CD4-positive, alpha-beta T cell treated with Interleukin-21 for 1 hour (primary cell): ENCODE results near the gene CTSL.
"Not testable (repeated sequence)": the region's sequence is repeated elsewhere in the genome, so short reads cannot be mapped to it uniquely, and the experiment has no call there.

Source experiments
- DNase-seq: peaks from one replicate; pipeline ENCODE4 v3.0.0-alpha.2; 2020

CTSL gene

DNA sequence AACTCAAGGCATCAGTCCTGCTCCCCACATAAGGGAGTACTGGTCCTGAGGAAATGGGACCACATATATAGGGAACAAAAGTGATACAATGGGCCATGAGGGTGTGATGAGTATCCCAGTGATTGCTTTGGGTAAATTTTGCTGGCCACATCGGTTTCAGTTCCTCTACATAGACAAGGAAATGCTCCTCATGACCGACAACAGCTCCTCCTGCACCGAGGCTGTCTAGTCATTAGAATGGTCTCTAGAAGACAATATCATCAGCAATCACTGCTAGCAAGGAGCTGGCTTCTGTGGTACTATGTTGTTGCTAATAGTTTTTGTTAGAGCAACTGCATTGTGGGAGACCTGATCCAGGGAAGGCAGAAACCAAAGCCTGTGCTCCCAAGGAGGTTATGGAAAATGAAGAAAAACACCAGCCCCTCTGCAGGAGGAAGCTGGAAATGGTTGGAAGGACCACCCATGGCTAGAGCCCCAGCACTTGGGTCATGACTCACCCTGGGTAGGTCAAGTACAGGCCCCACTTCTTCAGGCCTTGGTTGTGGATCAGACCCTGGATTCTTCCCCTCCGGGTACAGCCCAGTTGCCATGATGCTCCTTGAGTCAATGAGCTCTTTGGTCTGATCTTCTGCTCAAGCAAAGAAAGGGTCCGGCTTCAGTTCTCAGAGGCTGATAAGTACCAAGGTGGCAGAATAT is 3.4 kb upstream of the CTSL start:
- no peak for DNase-seq

DNA sequence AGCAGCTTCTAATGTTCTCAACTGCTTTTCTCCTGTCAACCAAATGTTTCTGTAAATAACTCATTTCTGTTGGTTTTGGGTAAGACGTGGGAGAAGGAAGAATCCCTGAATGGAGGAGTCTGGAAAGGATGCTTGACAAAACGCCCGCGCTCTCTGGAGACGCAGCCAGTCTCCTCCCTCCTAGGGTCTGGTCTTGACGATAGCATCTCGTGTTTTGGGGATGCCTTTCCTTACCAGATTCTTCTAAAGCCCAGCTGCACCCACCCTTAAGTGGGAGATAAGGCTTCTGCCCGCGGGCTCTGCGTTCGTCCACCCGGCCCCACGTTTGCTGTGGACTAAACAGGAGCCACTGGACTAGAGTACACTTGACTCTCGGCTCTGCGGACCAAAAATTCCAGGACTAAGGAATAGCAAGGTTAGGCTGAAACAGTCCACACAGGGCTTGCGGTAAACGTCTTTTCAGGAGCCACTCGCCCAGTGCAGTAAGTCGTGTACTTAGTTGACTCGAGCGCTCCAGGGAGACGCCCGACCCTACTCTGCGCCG is 491 bp upstream of the CTSL start:
- DNase-seq = no peak

DNA sequence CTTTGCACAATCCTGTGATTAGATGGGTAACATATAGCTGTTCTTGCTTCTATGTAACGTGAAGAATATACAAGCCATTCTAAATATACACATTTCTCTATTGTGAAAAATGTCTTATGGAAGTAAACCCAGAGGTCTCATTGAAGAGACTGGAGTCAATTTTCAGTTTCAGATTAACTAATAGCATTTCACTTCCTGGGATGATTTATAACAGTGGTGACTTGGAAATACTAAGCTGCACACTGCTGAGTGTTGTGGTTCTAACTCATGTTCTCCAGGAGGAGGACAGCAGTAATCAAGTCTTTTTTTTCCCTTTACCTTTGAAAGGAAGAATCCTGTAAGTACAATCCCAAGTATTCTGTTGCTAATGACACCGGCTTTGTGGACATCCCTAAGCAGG is 3.3 kb downstream of the CTSL start:
- DNase-seq = no peak

DNA sequence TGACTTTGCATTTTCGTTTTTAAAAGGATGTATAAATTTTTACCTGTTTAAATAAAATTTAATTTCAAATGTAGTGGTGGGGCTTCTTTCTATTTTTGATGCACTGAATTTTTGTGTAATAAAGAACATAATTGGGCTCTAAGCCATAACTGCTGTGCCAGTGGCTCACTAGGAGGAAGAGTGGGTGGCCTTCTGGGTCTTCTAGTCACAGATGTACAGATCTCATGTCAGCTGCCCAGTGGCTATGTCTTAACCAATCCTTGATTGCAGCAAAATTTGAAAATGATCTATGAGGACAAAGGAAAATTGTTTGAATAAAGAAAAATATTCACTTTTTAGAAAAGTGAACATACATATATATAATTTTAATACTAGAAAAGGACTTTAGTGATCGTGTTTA is 5.4 kb downstream of the CTSL start:
- DNase-seq = no peak

DNA sequence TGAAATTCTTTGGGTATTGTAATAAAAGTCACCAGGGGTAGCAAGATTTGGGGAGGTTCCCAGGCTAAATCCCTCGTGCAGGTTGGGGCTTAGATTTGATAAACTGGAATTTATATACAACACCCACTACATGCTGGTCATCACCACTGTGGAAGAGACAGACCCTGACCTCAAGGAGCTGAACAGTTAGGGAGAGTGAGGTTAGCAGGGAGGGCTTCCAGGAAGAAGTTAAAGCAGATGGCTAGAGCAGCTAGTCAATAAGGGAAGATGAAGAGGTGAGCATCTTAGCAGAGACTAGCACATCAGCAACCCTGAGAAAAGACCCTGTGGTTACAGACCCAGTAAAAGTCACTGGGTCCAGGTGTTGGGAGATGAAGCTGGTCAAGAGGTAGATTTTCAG is 6.4 kb downstream of the CTSL start:
- no peak for DNase-seq

DNA sequence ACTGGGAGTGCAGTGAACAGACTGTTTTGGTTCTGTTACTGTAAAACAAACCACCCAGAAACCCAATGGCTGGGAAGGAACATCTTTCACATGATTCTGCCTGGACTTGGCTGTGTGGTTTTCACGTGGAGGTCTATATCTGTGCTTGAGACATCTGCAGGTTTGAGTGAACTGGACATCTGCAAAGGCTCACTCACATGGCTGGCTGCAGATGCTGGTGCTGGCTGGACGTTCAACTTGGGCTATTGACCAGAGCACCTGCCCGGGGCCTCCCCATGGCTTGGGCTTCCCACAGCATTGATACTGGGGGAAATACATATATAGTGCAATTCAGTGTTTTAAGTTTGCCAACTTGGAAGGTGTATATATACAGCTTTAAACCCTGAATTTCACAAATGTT is 6.8 kb downstream of the CTSL start:
- no peak for DNase-seq

DNA sequence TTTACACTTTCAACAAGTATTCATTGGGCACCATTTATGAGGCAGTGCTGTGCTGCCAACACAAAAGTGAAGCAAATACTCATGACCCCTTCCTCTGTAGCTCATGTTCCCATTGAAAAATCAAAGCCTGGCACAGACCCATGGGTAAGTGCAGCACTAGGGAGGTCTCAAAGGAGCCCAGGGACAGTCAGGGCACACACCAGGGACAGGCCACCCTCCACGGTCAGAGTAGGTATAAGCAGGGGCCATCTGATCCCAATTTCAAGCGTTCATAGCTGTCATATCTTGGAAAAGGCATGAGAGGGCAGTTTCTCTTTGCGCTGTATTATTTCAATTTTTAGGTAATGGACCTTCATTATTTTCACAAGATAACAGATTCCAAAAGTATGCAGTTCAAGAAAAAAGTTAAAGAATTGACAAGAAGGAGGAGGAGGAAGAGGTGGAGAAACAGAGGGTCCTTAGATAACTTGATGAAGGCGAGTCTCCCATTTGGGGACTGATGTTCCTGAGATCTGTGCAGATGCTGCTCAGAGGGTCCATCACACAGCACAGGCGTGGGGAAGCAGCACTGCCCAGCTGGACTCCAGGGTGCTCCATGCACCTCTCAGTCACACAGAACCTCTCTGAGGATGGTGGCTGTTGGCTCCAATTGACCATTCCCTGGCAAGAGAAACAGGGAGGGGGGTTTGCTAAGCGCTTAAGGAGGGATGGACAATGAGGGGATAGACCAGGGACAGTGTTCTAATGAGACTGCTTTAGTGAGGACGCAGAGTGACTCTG is 7.5 kb downstream of the CTSL start:
- no peak for DNase-seq

DNA sequence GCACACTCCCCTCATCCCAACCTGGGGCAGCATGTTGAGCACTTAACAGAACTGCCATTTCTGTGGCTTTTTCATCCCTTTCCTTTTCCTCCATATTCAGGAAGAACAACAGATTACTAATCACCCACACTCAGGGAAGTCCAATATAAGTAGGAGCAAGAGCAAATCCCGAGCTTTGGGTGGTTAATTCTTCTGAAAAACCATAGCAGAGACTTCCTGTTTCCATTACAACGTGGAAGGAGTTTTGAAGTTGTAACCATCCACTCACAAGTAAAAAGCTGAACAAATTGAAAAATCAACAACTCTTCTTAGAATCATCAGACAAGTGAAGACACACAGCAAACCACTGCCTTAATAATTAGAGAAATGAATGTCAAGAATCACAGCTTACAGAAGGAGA is 8.2 kb downstream of the CTSL start:
- no peak for DNase-seq

DNA sequence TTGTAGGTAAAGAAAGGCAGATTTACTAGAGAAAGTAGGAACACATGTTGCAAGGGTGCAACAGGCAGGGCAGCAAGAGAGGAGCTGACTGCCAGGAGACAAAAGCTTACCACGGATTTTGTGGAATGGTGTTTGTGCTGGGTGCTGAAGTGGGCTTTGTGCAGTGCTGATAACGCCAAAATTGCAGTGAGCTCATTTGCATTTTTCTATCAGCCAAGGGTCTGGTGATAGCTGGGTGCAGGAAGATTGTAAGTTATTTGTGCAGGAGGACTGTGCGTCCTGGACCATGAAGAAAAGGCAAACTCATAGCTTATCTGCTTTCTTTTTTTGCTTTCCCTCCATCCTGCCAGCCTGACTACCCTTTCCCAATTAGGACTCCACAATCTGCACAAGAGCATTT is 13.6 kb downstream of the CTSL start:
- DNase-seq = no peak

DNA sequence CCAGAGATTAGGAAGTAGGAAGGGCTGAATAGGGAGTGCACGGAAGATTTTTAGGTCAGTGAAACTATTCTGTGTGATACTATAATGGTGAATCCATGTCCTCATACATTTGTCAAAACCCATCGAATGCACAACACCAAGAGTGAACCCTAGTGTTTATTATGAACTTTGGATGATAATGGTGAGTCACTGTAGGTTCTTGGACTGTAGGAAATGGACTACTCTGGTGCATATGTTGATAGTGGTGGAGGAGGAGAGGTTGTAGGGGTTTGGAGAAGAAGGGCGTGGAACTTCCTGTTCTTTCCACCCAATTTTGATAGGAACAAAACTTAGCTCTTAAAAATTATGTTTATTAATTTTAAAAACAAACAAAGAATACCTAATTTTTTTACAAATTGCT is 14.3 kb downstream of the CTSL start:
- DNase-seq = no peak

DNA sequence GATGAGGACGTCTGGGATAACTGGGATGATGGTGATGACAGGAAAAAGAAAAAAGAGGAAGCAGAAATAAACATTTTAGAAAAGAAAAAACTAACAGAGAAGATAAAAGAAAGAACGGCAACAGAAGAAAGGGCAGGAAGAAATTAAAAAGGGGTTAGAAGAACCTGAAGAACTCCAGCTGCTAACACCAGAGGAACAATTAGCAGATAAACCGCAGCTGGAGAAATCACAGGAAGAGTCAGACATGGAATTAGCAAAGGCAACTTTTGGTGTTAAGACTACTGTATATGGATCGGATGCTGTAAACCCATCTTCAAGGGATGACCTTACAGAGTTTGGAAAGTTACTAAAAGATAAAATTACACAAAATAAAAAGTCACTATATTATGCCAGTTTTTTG is 15.4 kb downstream of the CTSL start:
- DNase-seq = no peak

DNA sequence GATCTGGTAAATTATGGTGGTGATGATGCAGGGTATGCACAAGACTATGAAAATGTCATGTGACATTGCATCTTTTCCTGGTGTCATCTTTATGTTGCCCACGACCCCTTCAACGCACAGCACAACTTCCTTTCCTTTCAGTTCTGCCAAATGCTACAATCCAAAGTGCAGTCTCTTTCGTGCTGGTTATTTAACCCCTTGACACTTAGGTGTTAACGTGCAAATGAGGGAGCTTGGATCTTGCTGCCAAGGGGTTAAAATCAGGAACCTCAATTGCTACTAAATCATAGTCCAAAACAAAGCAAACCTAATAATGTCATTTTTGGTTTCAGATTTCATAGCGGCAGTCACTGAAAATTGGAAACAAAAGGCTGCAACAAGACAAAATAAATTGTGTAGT is 16.0 kb downstream of the CTSL start:
- no peak for DNase-seq

DNA sequence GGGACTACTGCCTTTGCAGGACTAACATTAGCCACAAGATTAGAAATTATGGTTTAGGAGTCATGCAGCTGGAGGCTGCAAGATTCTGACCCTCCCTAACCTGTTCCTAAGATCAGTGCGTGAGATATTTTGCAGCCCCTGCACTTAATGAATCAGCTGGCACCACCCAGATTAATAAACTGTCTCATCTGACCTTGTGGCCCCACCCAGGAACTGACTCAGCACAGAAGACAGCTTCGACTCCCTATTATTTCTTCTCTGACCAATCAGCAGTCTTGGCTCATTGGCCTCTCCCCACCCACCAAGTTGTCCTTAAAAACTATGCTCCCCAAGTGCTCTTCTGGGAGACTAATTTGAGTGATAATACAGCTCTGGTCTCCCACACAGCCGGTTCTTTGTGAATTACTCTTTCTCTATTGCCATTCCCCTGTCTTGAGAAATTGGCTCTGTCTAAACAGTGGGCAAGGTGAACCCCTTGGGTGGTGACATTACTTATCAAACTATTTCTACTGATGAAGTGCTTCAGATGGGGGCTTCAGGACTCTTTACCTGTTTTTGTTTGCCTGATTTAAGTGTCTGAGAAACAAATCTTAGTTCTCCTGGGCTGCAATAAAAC is 17.0 kb downstream of the CTSL start:
- DNase-seq = no peak

DNA sequence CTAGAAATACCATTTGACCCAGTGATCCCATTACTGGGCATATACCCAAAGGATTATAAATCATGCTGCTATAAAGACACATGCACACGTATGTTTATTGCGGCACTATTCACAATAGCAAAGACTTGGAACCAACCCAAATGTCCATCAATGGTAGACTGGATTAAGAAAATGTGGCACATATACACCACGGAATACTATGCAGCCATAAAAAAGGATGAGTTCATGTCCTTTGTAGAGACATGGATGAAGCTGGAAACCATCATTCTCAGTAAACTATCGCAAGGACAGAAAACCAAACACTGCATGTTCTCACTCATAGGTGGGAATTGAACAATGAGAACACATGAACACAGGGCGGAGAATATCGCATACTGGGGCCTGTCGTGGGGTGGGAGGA is 18.3 kb downstream of the CTSL start:
- DNase-seq = not testable (repeated sequence)

DNA sequence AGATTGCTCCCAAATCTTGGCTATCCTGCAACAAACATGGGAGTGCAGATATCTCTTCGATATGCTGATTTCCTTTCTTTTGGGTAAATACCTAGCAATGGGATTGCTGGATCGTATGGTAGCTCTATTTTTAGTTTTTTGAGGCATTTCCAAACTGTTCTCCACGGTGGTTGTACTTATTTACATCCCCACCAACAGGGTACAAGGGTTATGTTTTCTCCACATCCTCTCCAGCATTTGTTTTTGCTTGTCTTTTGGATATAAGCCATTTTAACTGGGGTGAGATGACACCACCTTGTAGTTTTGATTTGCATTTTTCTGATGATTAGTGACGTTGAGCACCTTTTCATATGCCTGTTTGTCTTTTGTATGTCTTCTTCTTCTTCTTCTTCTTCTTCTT is 20.3 kb downstream of the CTSL start:
- DNase-seq = no peak

DNA sequence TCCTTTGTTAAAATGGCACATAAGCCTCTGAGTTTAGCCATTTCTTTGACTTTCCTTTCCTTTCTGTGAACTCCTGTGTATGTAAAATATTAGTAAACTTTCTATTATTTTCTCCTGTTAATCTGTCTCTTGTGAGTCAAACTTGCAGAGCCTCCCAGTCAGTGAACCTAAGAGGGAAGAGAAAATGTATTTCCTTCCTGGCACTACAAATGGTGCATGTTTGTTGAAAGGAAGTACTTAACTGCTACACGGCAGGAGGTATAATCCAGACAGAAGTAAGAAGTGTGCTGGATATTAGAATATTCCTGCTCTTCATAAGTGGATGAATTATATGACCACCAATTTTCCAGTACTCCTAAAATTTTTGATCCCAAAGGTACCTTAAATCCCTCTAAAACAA is 23.0 kb downstream of the CTSL start:
- DNase-seq = no peak

DNA sequence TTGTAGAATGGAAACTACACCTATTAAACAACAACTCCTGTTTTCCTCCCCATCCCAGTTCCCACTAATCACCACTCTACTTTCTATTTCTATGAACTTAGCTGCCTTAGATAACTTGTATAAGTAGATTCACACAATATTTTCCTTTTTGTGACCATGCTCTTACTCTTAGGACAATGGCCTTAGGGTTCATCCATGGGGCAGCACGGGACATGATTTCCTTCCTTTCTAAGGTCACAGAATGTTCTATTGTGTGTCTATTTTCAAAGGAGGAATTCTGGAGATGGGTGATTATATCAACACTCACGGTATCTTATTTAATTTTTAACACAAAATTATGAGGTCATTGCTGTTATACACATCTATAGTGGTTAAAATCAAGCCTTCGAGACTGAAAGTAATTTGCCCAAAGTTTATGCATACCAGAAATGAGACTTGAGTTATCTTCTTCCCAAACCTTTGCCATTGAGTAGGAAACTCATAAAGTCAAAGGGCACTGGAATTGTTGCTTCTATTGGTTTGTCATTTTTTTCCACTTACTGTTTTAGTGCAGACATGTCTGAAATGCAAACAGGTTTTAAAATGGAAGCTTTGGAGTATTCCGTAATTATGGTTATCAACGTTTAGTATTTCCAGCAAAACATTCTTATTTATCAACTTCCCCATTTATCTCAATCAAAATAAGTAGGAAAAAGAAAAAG is 23.6 kb downstream of the CTSL start:
- DNase-seq = no peak

DNA sequence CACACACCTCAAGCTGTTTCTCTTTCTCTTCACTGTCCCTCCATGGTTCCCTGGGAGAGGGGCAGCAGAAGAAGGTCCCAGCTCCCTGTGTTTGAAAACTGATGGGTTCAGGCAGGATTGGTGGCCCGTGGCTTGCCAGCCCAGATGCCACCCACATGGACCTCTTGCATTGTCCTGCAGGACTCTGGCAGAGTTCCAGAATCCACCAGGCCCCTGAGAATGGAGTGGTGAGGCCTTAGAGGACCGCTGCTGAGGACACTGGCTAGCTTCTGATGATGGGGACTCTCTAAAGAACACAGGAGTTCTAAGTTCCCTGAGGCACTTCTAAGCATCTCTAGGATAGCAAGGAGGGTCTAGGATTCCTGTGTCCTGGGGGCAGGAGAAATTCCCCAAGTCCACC is 24.8 kb downstream of the CTSL start:
- no peak for DNase-seq

DNA sequence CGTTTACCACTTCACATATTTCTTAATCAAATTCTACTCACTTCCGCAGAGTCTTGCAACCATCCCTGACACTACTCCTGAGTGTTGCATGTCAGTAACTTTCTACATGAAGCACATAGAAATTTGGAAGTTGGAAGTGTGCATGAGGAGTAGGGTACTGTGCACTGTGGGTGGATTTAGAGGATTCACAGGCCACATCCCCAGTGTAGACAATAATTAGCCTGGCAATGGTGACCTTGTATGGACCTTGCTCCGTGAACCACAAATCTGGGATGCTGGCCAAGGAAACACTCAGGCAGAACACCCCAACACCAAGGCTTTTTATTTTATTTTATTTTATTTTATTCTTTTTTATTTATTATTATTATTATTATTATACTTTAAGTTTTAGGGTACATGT is 25.5 kb downstream of the CTSL start:
- DNase-seq = no peak

DNA sequence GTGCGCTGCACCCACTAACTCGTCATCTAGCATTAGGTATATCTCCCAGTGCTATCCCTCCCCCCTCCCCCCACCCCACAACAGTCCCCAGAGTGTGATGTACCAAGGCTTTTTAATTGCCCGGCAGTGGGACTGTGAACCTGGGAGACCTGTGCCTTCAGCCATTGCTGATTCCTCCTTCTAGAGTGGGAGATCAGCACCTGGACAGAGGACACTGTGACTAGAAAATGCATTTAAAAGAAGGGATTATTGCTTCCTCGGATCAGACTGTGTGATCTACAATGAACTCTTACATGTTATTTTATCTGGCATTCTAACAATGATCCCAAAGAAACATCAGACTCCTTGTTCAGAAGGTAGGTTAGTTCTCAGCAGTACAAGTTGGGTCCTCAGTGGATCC is 25.9 kb downstream of the CTSL start:
- DNase-seq = no peak

DNA sequence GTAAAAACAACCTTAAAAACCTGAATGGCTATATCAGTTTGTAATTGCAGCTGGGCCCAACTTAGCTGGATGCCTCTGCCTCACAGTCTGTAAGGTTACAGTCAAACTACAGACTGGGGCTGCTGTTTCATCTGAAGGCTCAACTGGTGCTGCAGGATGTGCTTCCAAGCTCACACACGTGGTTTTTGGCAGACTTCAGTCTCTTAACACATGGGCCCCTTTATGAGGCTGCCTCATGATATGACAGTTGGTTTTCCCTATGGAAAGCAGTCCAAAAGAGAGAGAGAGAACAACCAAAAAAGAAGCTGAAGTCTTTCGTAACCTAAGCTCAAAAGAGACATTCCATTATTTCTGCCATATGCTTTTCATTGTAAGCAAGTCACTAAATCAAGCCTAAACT is 27.4 kb downstream of the CTSL start:
- no peak for DNase-seq

DNA sequence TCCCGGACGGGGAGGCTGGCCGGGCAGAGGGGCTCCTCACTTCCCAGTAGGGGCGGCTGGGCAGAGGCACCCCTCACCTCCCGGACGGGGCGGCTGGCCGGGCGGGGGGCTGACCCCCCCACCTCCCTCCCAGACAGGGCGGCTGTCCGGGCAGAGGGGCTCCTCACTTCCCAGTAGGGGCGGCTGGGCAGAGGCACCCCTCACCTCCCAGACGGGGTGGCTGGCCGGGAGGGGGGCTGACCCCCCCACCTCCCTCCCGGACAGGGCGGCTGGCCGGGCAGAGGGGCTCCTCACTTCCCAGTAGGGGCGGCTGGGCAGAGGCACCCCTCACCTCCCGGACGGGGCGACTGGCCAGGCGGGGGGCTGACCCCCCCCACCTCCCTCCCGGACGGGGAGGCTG is 32.4 kb downstream of the CTSL start:
- DNase-seq = not testable (repeated sequence)

DNA sequence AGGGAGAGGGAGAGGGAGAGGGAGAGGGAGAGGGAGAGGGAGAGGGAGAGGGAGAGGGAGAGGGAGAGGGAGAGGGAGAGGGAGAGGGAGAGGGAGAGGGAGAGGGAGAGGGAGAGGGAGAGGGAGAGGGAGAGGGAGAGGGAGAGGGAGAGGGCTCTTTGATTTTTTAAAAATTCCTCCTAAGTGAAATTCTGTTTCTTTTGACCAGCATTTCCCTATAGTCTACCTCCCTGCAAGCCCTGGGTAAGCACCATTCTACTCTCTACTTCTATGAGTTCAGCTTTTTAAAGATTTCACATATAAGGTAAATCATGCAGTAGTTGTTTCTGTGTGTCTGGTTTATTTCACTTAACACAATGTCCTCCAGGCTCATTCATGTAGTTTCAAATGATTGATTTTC is 34.1 kb downstream of the CTSL start:
- DNase-seq = not testable (repeated sequence)

DNA sequence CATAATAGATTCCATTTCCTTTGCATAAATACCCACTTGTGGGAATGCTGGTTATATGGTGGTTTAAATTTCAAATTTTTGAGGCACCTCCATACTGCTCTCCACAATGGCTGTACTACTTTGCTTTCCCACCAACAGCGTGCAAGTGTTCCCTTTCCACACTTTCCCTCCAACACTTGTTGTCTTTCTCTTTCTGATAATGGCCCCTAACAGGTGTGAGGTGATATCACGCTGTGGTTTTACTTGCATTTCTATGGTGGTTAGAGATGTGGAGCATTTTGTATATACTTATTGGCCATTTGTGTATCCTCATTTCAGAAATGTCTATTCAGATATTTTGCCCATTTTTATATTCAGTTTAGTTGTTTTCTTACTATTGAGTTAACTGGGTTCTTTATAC is 34.6 kb downstream of the CTSL start:
- DNase-seq = no peak
